GM23338 (cell line): ENCODE measurements around the gene ATP10A. TPM values are rescaled to one million over a fixed set of nuclear protein-coding genes. Genes with fewer than 3 reads are reported as not detected.

Source experiments
- ATAC-seq: fragments of 200-7000 bp; cut with Tn5 transposase; 3 replicates; pipeline ENCODE4 v1.9.1; 2020
- DNase-seq: peaks from one replicate; pipeline ENCODE4 v3.0.0-alpha.2; 2015; ENCODE audit warnings: low spot score
- H2AFZ ChIP-seq: fragments of 200-600 bp; sonication (generic); 2 replicates; pipeline ENCODE4 v1.8.0; 2016; ENCODE audit warnings: antibody characterized with exemption, mild to moderate bottlenecking, moderate library complexity
- H3F3A ChIP-seq: fragments of 200-600 bp; sonication (generic); replicated peaks from 2 replicates; pipeline ENCODE4 v1.8.0; 2017; ENCODE audit warnings: antibody characterized with exemption, mixed run types, low read depth
- H3K27ac ChIP-seq: fragments of 200-600 bp; sonication (generic); 2 replicates; pipeline ENCODE4 v1.6.1; 2016; ENCODE audit warnings: low read depth
- H3K27me3 ChIP-seq: fragments of 200-600 bp; sonication (generic); 2 replicates; pipeline ENCODE4 v1.8.0; 2016; ENCODE audit warnings: mild to moderate bottlenecking, mixed run types, moderate library complexity; ENCODE audit not compliant: insufficient read depth
- H3K36me3 ChIP-seq: fragments of 200-600 bp; sonication (generic); 2 replicates; pipeline ENCODE4 v1.8.0; 2016; ENCODE audit warnings: mild to moderate bottlenecking; ENCODE audit not compliant: insufficient read depth
- H3K4me1 ChIP-seq: fragments of 200-600 bp; sonication (generic); 2 replicates; pipeline ENCODE4 v1.8.0; 2016; ENCODE audit warnings: mild to moderate bottlenecking, moderate library complexity; ENCODE audit not compliant: insufficient read depth
- H3K4me2 ChIP-seq: fragments of 200-600 bp; sonication (generic); 2 replicates; pipeline ENCODE4 v1.7.1; 2017; ENCODE audit warnings: mixed run types
- H3K4me3 ChIP-seq: fragments of 200-600 bp; sonication (generic); 2 replicates; pipeline ENCODE4 v1.6.1; 2016; ENCODE audit warnings: mixed run types
- H3K79me2 ChIP-seq: fragments of 200-600 bp; sonication (generic); replicated peaks from 2 replicates; pipeline ENCODE4 v1.8.0; 2017; ENCODE audit warnings: mild to moderate bottlenecking; ENCODE audit not compliant: insufficient read depth
- H3K9me2 ChIP-seq: fragments of 200-600 bp; sonication (generic); 2 replicates; pipeline ENCODE4 v1.8.0; 2017; ENCODE audit not compliant: insufficient read depth
- H4K20me1 ChIP-seq: fragments of 200-600 bp; sonication (generic); replicated peaks from 2 replicates; pipeline ENCODE4 v1.8.0; 2017; ENCODE audit warnings: mild to moderate bottlenecking; ENCODE audit not compliant: insufficient read depth
- H3K27ac Mint-ChIP-seq: 2 replicates; pipeline ENCODE4 v1.8.0; 2020; ENCODE audit warnings: inconsistent platforms, mild to moderate bottlenecking, moderate library complexity, mixed read lengths
- H3K27me3 Mint-ChIP-seq: 3 replicates; pipeline ENCODE4 v1.8.0; 2022; ENCODE audit warnings: low read depth, mild to moderate bottlenecking, moderate library complexity, mixed read lengths, inconsistent platforms; ENCODE audit not compliant: insufficient read depth, poor library complexity
- H3K36me3 Mint-ChIP-seq: 3 replicates; pipeline ENCODE4 v1.8.0; 2021; ENCODE audit warnings: low read depth, mild to moderate bottlenecking, inconsistent platforms, moderate library complexity, mixed read lengths
- H3K4me1 Mint-ChIP-seq: 3 replicates; pipeline ENCODE4 v1.8.0; 2020; ENCODE audit warnings: mild to moderate bottlenecking, inconsistent platforms, mixed read lengths
- H3K4me3 Mint-ChIP-seq: 3 replicates; pipeline ENCODE4 v1.8.0; 2021; ENCODE audit warnings: moderate library complexity, mild to moderate bottlenecking, inconsistent platforms, mixed read lengths
- H3K9me3 Mint-ChIP-seq: 3 replicates; pipeline ENCODE4 v1.8.0; 2020; ENCODE audit warnings: moderate library complexity, mild to moderate bottlenecking, inconsistent platforms, mixed read lengths
- CREB1 ChIP-seq: fragments of 250-450 bp; sonication (Bioruptor Pico); IDR thresholded peaks from 2 replicates; pipeline ENCODE4 v1.5.0; 2020; ENCODE audit warnings: low read depth, mild to moderate bottlenecking, moderate library complexity
- CTCF ChIP-seq, 2 experiments: fragments of 200-600 bp in 1 of 2; sonication (generic) in 1 of 2; conservative IDR thresholded peaks; 2 replicates each; pipeline versions ENCODE4 v1.5.1 to v1.6.1; 2016 to 2017; ENCODE audit warnings: antibody characterized with exemption in 2 of 2, low read depth in 2 of 2, mild to moderate bottlenecking in 2 of 2, moderate library complexity in 1 of 2
- ETS1 ChIP-seq: IDR thresholded peaks from 2 replicates; pipeline ENCODE4 v1.6.1; 2016; ENCODE audit warnings: antibody characterized with exemption
- EZH2 ChIP-seq: fragments of 200-600 bp; sonication (generic); IDR thresholded peaks from one replicate; pipeline ENCODE4 v1.8.0; 2017; ENCODE audit warnings: antibody characterized with exemption, mild to moderate bottlenecking, low read depth; ENCODE audit not compliant: unreplicated experiment
- EZH2phosphoT487 ChIP-seq: fragments of 200-600 bp; sonication (generic); IDR thresholded peaks from one replicate; pipeline ENCODE4 v1.8.1; 2018; ENCODE audit warnings: antibody characterized with exemption; ENCODE audit not compliant: unreplicated experiment
- JUNB ChIP-seq: IDR thresholded peaks from one replicate; pipeline ENCODE4 v1.6.1; 2016; ENCODE audit warnings: antibody characterized with exemption; ENCODE audit not compliant: unreplicated experiment
- NANOG ChIP-seq: IDR thresholded peaks from 2 replicates; pipeline ENCODE4 v1.6.1; 2016; ENCODE audit warnings: antibody characterized with exemption, borderline replicate concordance
- POLR2AphosphoS5 ChIP-seq: IDR thresholded peaks from 2 replicates; pipeline ENCODE4 v1.6.1; 2016; ENCODE audit warnings: antibody characterized with exemption, low read depth
- REST ChIP-seq: IDR thresholded peaks from one replicate; pipeline ENCODE4 v1.6.1; 2018; ENCODE audit warnings: antibody characterized with exemption; ENCODE audit not compliant: unreplicated experiment
- STAT1 ChIP-seq: IDR thresholded peaks from one replicate; pipeline ENCODE4 v1.6.1; 2016; ENCODE audit warnings: antibody characterized with exemption; ENCODE audit not compliant: unreplicated experiment
- ZNF114 ChIP-seq: fragments of 250-450 bp; sonication (Bioruptor Pico); IDR thresholded peaks from 2 replicates; pipeline ENCODE4 v1.5.0; 2020; ENCODE audit warnings: mild to moderate bottlenecking, moderate library complexity
- ZNF331 ChIP-seq: fragments of 250-450 bp; sonication (Bioruptor Pico); IDR thresholded peaks from 2 replicates; pipeline ENCODE4 v1.5.0; 2020; ENCODE audit warnings: low read depth, mild to moderate bottlenecking, moderate library complexity
- ZNF462 ChIP-seq: fragments of 250-450 bp; sonication (Bioruptor Pico); IDR thresholded peaks from 2 replicates; pipeline ENCODE4 v1.5.0; 2020; ENCODE audit warnings: mild to moderate bottlenecking, moderate library complexity
- polyA plus RNA-seq: library from polyadenylated mRNA; unstranded; fragments of >200 nt; fragmentation: Nextera tagmentation; extraction: Ambion mirVana; gene quantifications from 2 replicates; pipeline ENCODE4 v1.2.1, GENCODE V29; 2016
- total RNA-seq: library from RNA; depleted of rRNA; stranded (reverse); fragments of >200 nt; shearing (Covaris generic); gene quantifications from 2 replicates; pipeline ENCODE4 v1.2.3, GENCODE V29; 2014

Gene ATP10A
- total and polyA plus RNA-seq, 2 experiments from 2014 or later, result 0.36 to 5.6 TPM

- Mint-ChIP-seq H3K9me3 (no peaks in the 10 kb centered on the region), H3K4me1 (peaks cover 25% of the 10 kb centered on the region), H3K4me3 (no peak overlapping the region), H3K27me3 (peaks cover 8% of the 10 kb centered on the region), H3K27ac (no peak overlapping the region), H3K36me3 (no peaks in the 10 kb centered on the region; the same call in 2 of the 3 replicates)
- ATAC-seq (no peak), DNase-seq (no peak)
- no peak overlapping the region for H3K27ac ChIP-seq
- no peak overlapping the region for H3K4me3 ChIP-seq
- no peaks in the 10 kb centered on the region for H4K20me1 ChIP-seq
- H3F3A ChIP-seq, result no peaks in the 10 kb centered on the region
- H3K4me2 ChIP-seq, result no peak overlapping the region
- no peaks in the 10 kb centered on the region for H3K36me3 ChIP-seq
- no peaks in the 10 kb centered on the region for H3K9me2 ChIP-seq
- H3K79me2 ChIP-seq, result no peaks in the 10 kb centered on the region
- no peaks in the 10 kb centered on the region for H3K27me3 ChIP-seq
- no peak overlapping the region for H2AFZ ChIP-seq
- peaks cover 16% of the 10 kb centered on the region for H3K4me1 ChIP-seq
- TF ChIP-seq ZNF114 (CRISPR knock-in tag) (no peak), CREB1 (CRISPR knock-in tag) (no peak), ZNF331 (CRISPR knock-in tag) (no peak), JUNB (no peak), STAT1 (no peak), ZNF462 (CRISPR knock-in tag) (no peak), REST (no peak), ETS1 (no peak), EZH2phosphoT487 (no peak), CTCF (conservative IDR thresholded peaks at IDR 0.05; ENCODE audit: low read depth in 2 of 2) (no peak), NANOG (no peak), POLR2AphosphoS5 (no peak), EZH2 (no peak)
These were observed 168.3 kb downstream of the ATP10A start for GRCh38 chr15:25694823-25695312.
